NCI-H2227 (cell line): ENCODE results near the gene MED22.
"Not testable (repeated sequence)": the region's sequence is repeated elsewhere in the genome, so short reads cannot be mapped to it uniquely, and the experiment has no call there.

Experiments
- DNase-seq: peaks from one replicate; lab custom pipeline; 2025; ENCODE audit not compliant: unreplicated experiment; lab: John Stamatoyannopoulos, UW

The MED22 gene

GRCh38 chr9:133347985-133348717, at the start of gene MED22, which contains the start of gene RPL7A:
TSS of gene MED22 (minus strand) at chr9:133348131. CDS start at chr9:133346662, 1,469 bp downstream.
TSS of gene RPL7A (plus strand) at chr9:133348218. CDS start at chr9:133348244, 26 bp downstream.
- peak; percentile 94 for DNase-seq

GRCh38 chr9:133397370-133397769, 49.4 kb upstream of the MED22 start:
- DNase-seq = no peak

GRCh38 chr9:133396952-133397351, 49.0 kb upstream of the MED22 start:
- DNase-seq = no peak

- DNase-seq = no peak
Observed at GRCh38 chr9:133394687-133395271, 46.8 kb upstream of the MED22 start.

DNA sequence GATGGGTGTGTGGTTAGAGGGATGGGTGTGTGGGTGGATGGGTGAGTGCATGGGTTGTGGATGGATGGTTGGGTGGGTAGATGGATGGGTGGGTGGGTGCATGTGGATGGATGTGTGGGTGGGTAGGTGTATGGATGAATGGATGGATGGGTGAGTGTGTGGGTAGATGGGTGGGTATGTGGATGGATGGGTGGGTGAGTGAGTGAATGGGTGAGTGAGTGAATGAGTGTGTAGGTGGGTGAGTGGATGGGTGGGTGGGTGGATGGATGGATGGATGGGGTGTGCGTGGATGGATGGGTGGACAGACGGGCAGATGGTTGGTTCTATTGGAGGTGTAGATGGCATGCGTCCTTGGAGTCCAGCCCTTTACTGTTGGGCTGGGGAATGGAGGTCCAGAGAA, 45.5 kb upstream of the MED22 start:
- no peak for DNase-seq

DNA sequence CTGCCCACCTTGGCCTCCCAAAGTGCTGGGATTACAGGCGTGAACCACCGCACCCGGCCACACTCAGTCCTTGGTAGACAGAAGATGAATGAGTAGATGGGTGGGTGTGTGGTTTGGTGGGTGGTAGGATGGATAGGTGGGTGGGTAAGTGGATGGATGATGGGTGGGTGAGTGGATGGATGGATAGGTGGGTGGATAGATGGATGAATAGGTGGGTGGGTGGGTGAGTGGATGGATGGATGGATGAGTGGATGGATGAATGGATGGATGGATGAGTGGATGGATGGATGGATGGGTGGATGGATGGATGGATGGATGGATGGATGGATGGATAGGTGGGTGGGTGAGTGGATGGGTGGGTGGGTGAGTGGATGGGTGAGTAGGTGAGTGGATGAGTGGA, 44.4 kb upstream of the MED22 start:
- DNase-seq = not testable (repeated sequence)

DNA sequence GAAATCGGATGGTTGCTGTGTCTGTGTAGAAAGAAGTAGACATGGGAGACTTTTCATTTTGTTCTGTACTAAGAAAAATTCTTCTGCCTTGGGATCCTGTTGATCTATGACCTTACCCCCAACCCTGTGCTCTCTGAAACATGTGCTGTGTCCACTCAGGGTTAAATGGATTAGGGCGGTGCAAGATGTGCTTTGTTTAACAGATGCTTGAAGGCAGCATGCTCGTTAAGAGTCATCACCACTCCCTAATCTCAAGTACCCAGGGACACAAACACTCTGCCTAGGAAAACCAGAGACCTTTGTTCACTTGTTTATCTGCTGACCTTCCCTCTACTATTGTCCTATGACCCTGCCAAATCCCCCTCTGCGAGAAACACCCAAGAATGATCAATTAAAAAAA, 43.5 kb upstream of the MED22 start:
- DNase-seq = not testable (repeated sequence)

DNA sequence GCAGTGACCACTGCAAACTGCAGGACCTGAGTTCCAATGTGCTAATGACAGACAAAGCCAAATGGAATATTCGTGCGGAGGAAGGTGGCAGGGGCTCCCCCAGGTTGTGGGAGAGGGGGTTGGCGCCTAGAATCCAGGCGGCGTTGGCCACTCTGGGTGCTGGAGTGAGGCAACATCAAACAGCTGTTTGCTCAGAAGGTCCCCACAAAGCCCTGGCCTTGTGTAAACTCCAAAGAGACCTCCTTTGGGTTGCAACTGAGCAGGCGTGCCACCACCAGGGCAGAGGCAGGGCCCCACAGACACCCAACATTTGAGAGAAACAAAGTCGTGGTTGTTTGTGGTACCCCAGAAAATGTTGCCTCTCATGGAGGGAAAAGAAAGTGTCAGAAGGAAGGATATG, 42.8 kb upstream of the MED22 start:
- no peak for DNase-seq

DNA sequence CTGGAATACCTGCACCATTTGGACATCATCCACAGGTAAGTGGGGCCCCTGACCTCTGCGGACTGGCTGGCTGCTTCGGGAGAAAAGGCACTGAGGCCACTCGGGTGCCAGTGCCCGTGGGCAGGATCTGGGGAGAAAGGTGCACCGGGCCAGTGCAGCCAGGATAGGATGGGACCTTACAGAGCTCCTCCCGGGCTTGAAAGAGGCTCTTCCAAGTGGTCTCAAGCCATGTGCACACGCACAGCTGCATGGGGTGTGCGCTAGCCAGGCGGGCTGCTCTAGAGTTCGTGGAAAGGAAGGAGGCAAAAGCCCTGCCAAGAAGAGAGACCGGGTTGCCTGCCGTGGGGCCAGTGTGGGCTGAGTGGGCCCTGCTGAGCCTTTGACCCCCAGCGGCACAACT, 41.6 kb upstream of the MED22 start:
- no peak for DNase-seq

DNA sequence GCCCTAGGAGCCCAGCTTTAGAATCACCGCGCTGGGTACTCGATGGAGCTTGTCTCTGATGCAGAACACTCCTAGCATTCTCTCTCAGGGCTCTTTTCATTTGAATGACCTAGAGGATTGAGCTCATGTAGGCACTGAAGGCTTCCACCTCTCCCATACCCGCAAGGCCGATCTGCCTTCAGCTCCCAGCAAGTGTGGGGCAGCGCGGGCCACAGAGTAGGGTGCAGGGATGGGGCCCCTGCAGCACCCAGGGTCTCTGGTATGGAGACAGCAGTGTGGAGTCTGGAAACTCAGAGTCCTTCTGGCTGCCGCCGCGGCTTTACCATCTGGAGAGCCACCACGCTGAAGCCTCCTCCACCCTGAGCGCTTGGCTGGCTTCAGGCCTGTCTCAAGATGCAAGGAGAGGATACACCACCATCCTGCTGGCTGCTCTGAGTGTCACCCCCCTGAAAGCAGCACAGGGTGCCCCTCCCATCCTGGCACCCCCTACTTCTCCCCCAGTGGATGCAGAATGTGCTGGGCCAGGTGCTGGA, 41.2 kb upstream of the MED22 start:
- no peak for DNase-seq

DNA sequence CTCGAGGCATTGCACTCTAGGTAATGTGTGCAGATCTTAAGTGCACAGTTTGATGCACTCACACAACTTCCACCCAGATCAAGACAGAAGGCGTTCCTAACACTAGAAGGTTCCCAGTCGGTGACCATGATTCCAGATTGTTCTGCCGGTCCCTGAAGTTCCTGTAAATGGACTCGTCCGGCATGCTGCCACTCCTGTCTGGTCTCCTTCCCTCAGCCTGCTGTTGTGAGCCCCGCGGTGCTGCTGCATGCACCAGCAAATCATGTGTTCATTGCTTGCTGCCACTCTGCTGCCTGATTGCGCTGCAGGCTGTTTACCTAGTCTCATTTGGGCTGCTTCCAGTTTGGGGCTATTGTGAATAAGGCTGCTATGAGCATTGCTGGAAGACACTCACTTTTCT, 39.7 kb upstream of the MED22 start:
- DNase-seq = no peak

- no peak for DNase-seq
Observed at GRCh38 chr9:133386338-133386737, 38.4 kb upstream of the MED22 start.

- no peak for DNase-seq
Observed at GRCh38 chr9:133385452-133385851, 37.5 kb upstream of the MED22 start.

GRCh38 chr9:133384736-133385321, 36.9 kb upstream of the MED22 start:
- no peak for DNase-seq

- no peak for DNase-seq
Observed at GRCh38 chr9:133383438-133383837, 35.5 kb upstream of the MED22 start.

- DNase-seq = no peak
Observed at GRCh38 chr9:133382507-133383141, 34.7 kb upstream of the MED22 start.

- DNase-seq = no peak
Observed at GRCh38 chr9:133380734-133381133, 32.8 kb upstream of the MED22 start.

DNA sequence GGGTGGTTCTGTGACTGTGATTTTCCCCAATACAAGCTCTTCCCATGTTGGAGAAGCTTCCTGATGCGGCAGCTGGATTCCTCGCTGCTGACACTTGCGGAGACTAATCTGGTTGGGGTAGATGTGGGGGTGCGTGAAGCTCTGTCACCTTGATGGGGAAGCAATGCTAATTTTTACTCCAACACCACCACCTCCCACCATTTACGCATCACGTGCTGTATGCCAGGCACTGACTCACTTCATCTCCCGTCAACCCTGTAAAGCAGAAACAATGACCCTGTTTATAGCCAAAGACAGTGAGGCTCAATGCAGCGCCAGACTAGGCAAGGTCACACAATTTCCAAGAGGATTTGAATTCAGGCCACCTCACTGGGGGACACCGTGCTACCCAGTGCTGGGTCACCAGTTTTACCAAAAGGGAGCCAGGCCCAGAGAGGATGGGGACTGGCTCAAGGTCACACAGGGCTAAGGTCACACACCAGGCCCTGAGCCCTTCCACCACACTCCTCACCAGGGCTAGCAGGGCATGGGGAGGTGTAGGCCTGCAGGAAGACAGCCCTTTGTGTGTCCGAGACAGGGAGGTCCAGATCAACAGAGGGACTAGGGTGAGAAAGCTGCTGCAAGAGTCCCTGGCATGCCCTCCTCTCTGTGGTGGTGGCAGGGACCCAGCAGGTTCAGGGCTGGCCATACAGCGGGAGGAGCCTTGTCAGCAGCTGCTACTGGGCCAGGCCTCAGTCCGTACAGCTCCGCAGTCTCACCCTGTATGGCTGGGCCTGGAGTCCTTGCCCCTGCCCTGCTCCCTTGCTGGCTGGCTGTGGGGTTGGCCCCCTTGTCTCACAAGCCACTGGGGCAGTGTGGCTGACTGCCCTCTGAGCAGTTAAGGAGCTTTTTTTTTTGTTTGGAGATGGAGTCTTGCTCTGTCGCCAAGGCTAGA, 31.5 kb upstream of the MED22 start:
- DNase-seq = no peak

GRCh38 chr9:133378408-133378962, 30.6 kb upstream of the MED22 start:
- no peak for DNase-seq

DNA sequence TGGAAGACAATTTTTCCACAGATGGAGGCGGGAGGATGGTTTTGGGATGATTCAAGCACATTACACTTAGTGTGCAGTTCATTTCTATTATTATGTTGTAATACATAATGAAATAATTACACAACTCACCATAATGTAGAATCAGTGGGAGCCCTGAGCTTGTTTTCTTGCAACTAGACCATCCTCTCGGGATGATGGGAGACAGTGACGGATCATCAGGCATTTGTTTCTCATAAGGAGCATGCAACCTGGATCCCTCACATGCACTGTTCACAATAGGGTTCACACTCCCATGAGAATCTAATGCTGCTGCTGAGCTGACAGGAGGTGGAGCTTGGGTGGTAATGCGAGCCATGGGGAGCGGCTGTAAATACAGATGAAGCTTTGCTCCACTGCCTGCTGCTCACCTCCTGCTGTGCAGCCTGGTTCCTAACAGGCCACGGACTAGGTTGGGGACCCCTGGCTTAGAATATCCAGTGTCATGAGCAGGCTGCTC, 29.8 kb upstream of the MED22 start:
- DNase-seq = no peak
